Activated T-cell treated with anti-CD3 and anti-CD28 coated beads for 4 hours (primary cell): ENCODE results near the gene RBM33.

Source experiments
- DNase-seq: peaks from one replicate; pipeline ENCODE4 v3.0.0-alpha.2; 2020

RBM33 gene

DNA sequence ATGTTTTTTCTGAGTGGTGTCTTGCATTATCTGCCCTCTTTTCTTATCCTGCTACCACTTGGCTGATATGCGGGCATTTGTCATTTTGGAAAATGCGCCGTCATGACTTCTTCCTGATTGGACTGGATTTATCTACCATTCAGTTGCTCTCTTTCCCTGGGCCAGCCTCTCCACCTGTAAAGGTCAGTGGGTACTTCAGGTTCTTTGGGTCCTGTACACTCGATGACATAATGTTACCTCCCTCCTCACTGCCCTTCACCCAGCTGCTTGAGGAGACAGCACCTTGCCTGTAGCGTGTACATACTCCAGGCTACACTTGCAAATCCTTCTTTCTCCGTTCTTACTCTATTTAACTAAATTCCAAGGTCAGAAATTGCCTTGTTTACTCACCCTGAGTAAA, 83.7 kb downstream of the RBM33 start:
- DNase-seq = no peak

DNA sequence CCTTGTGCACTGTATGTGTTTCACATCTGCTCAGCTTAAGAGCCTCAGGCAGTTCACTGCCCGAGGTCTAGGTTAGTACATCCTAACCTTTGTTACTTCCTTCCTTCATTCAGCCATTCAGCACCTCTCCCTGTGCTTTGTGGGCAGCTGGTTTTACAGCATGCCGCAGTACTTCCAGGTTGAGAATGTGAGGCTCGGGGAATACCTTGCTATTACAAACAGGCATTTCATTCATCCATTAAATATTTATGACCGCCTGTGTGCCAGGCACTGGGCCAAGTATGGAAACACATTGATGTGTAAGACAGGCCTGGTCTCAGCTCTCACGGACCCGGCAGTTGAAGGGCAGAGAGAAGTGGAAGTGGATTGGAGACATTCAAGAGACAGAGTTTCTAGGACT, 85.4 kb downstream of the RBM33 start:
- DNase-seq = no peak

DNA sequence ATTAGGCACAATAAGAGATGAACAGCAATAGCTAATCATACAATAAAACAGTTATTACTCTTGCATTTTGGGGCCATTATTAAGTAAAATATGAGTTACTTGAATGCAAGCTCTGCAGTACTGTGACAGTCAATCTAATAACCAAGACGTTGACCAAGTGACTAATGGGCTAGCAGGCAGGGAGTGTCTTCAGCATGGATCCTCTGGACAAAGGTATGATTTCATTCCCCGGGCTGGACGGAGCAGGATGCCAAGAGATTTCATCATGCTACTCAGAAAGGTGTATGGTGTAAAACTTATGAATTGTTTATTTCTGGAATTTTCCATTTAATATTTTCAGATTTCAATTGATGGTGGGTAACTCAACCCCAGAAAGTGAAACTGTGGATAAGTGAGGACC, 86.9 kb downstream of the RBM33 start:
- no peak for DNase-seq

DNA sequence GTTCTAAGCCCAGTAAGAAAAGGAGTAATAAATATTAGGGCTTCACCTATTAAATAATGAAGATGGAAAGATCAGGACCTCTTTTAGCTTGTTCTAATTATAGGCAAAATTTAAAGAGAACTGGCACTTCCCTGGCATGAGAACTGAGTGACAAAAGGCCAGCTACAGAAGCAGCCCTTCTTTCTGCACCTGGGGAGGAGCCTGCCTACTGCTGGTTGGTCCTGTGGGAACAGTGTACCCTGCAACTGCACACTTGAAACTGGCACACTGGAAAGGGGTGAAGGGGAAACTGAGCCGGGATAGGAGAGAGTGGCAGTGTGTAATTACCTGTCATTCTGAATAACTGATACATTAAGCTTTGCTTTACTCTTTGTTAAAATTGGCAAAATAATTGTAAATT, 87.4 kb downstream of the RBM33 start:
- no peak for DNase-seq

DNA sequence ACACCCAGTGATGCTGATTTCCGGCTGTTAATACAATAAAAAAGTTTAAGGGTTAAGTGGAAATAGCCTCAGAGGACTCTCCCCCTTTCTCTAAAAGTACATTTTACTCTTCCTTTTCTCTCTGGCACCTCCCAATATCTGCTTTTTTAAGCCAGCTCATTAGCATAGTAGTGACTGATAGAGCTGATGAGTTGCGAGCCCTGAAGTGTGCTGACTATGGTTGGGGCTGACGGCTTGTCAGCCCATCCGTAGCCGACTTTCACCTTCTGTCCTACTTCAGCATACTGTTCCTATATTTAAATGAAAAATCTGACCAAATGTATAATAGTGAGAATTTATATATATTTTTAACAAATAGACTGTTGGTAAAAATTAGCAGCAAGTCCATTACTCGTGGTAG, 87.8 kb downstream of the RBM33 start:
- no peak for DNase-seq

DNA sequence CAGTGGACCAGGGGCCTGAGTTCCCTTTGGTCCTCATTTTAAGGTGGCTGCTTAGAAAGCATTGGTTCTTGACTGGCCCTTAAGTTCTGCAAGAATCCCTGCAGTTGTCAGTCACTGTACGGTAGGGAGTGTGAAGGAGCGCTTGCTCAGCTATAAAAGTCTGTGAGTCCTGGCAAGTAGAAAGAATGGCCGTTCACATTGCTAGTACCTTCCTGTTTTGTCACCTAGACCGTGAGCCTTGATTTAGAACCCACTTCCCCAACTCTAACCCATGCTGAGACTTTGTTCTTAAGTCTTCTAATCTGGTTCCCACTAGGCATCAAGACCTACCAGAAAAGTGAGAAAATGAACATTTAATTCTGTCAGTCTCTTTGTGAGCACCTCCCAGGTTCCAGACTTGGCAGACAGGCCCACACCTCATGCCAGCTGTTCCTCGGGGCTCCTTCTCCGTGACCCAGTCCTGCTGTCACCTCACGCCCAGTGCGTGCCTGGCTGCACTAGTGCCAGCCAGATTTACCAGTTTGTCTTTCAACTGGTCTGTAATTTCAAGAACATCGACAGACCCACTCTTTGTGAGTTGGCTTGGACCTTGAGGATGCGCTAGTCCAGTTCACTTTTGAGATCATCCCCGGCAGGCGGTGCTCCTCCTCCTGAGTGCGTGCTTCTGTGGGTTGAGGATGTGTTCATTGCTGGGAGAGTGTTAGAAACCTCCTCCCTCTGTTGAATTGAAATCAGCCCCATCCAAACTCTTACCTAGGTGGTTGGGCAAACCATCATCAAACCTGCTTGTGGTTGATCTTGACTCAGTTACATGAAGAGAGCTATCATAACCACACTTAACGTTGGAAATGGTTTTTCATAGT, 89.4 kb downstream of the RBM33 start:
- no peak for DNase-seq

DNA sequence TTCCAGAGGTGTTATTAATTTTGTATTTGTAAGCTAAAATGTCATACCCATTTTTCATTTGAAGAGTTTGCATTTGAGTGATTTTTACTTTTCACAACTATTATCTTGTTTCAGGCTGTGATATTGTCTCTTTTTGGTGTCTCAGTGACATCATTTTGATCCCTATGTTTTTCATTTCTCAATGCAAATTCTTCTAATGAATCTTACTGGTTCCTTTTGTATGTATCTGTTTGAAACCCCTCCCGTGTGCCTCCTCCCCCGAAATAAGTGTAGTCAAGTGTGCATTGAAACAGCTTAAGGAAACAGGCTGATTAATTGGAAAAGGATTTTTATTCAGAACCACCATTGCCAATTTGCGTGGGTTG, 90.0 kb downstream of the RBM33 start:
- no peak for DNase-seq

DNA sequence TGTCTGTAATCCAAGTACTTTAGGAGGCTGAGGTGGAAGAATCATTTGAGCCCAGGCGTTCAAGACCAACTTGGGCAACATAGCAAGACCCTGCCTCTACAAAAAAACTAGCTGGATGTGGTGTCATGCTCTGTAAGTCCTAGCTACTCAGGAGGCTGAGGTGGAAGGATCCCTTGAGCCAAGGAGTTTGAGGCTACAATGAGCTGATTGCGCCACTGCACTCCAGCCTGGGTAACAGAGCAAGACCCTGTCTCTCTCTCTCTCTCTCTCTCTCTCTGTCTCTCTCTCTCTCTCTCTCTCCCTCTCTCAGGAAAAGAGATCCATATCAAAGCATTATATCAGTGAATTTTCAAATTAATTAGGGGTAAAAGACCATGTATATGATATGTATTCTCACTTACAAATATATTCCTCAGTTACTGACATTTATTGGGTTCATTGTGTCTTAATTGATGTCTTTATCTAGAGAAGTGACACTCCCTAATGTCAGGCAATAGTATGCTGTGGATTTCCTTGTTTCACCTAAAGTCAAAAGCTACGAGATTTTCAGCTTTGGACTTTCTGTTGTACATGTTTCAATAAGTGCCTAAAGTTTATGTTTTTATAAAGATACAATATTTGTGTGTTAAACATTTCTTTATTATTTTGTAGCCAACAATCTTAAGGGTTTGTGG, 91.1 kb downstream of the RBM33 start:
- DNase-seq = no peak

DNA sequence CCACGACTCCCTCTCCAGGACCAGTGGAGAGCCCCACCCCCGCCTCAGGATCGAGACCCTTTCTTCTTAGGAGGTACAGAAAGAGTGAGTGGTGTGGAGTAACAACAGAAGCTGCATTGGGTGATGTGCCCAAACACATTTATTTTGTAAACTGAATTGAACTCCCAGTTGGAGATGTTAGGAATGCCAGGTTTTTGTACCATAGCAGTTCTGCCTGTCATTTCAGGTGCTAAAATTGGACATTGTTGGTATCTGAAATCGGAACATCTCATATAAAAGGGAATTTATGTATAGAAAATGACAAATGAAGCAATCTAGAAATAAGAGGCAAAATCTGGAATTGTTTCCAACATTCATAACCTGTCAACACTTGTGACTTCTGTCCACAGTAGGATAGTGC, 93.1 kb downstream of the RBM33 start:
- no peak for DNase-seq

DNA sequence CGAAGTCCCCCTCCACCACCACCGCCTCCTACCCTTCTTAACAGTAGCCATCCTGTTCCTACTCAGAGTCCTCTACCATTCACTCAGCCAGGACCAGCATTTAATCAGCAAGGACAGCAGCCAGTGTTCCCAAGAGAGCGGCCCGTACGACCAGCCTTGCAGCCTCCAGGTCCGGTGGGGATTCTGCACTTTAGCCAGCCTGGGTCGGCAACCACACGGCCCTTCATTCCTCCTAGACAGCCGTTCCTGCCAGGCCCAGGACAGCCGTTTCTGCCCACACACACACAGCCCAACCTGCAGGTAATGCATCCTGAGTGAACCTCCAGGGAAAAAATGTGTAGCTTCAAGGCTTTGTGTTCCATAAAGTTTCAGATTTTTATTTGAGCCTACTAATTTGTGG, 93.6 kb downstream of the RBM33 start:
- DNase-seq = no peak

DNA sequence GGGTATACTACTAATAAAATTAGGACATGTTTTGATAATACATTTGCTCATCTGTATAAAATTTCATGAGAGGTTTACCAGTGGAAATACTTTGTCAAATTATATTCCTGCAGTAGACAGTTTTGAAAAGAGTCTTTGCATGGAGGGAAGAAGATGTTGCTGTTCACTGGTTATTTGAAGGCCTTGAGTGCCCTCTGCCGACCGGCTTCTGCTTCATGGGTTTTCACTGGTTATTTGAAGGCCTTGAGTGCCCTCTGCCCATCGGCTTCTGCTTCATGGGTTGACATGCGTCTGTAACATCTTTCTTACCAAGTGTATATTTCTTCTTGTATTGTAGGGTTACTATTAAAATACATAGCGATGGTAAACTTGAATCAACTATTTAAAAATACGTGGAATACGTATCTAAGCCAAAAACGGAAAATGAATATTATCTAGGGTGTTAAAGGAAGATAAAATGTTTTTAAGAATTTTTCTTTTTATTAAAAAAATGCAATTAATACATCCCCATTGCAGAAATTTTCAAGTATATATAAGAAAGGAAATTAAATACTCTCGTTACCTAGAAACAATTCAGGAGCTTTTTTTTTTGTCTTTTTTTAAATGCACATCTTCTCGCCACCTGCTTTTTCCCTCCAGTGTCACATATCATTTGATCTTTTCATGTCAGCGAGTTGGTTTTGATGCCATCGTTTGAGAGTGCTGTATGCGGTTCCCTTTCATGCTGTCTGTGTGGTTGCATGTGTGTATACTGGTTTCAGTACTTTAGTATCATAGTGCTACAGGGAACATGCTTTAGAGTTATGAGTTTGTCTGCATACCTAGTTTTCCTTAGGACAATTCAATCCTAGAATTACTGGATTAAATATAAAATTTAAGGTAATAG, 94.4 kb downstream of the RBM33 start:
- DNase-seq = peak; percentile 43

DNA sequence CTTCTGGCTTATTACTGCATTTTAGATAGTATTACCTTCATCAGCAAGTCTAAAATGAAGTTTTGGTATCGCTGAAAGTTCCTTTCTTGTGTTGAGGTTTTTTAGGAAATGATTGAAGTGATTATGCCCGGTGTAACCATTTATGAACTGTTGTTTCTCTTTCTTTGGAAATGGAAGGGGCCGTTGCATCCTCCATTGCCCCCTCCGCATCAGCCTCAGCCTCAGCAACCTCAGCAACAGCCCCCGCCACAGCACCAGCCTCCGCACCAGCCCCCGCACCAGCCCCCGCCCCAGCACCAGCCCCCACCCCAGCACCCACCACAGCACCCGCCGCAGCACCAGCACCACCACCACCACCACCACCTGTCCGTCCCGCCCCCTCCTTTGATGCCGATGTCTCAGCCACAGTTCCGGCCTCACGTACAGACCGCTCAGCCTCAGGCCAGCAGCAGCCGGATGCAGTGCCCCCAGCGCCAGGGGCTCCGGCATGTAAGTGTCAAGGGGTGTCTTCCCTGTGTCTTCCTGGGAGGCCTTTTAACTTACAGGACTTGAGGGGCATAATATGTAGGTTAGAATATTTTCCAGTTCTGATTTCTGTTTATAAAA, 95.2 kb downstream of the RBM33 start:
- no peak for DNase-seq

DNA sequence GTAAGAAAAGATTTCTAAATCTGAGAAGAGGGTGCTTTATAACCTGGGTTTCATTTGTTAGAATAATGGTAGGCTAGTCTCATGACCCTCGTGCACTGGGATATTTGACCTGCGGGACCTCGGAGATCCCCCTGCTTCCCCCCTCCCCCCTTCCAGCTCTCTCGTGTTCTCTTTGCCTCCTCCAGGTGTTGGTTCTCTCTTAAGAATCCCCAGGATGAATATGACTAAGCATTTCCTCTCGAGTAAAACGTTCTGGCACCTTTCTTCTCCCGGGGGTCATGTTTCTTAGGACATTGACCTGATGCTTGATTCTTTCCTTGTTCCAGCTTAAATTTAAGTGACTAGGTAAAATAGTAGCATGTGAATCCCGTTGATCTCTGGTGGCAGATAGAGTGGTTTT, 96.6 kb downstream of the RBM33 start:
- DNase-seq = no peak

DNA sequence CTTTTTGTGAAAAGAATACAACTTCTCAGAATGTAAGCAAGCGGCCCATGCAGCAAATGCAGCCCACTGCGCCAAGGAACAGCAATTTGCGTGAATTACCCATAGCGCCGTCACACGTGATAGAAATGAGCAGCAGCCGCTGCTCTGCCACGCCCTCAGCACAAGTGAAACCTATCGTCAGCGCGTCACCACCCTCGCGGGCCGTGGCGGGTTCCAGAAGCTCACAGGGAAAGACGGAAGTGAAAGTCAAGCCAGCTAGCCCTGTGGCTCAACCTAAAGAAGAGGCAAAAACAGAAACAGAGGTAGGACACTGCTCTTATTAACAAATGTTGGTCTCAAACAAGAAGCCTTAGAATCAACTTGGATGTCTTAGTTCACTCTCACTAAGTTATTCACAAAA, 97.3 kb downstream of the RBM33 start:
- no peak for DNase-seq

DNA sequence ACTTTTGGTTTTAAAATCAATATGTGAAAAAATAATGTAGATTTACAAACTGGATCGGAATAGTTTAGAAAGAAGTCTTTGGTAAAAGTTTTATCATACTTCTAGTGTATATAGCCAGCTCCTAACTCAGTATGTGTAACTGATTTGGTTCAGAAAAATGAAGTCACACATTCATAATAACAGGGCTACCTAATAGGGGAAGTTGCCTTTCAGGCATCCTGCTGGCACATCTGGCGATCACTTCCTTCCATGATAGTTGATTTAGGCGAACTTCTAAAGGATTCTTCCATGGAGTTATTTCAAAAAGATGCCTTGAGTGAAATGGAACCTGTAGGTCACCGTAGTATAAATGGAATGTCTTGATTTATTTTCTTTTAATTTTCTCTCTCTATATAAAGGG, 98.7 kb downstream of the RBM33 start:
- no peak for DNase-seq

DNA sequence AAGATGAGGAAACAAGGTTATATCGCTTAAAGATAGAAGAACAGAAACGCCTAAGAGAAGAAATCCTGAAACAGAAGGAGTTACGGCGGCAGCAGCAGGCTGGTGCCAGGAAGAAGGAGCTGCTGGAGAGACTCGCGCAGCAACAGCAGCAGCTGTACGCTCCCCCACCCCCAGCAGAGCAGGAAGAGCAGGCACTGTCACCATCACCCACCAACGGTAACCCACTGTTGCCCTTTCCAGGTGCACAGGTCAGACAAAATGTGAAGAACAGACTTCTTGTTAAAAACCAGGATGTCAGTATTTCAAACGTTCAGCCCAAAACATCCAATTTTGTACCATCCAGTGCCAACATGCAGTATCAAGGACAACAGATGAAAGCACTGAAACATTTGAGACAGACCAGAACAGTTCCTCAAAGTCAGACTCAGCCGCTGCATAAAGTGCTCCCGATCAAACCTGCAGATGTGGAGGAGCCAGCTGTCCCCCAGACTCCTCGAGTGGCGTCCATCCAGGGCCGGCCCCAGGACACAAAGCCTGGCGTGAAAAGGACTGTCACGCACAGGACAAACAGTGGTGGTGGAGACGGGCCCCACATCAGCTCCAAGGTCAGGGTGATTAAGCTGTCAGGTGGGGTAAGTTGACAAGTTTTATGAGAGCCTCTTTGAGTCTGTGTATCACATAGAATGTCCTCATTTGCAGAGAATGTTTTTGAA, 100.7 kb downstream of the RBM33 start:
- no peak for DNase-seq

DNA sequence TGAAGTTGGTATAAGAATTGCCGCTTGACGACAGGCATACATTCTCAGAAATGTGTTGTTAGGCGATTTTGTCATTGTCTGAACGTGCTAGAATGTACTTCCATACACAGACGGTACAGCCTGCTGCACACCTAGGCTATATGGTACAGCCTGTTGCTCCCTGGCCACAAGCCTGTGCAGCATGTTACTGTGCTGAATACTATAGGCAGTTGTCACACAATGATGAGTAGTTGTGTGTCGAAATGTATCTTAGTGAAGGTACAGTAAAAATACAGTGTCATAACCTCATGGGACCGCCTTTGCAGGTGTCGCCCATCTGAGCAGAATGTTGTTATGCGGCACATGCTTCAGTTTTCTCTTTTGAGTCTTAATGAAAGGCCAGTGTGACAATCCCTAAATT, 101.3 kb downstream of the RBM33 start:
- DNase-seq = no peak

DNA sequence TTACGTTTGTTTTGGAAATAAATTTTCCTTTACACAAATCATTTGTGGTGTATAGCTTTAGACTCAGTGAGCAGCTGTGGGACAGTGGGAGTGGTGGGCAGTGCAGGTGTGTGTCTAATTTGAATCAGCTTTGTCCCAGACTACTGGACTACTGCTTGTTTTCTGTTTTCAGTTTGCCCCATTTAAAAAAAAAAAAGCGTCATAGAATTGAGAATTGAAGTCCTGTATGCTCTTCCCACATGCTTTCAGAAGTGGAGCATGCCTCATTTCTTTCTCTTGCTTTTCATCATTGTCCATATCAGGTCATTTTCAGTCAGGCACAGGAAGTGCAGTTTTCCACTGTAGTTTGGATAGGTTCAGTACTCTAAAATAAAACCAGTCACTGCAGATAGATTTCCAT, 101.7 kb downstream of the RBM33 start:
- DNase-seq = no peak

DNA sequence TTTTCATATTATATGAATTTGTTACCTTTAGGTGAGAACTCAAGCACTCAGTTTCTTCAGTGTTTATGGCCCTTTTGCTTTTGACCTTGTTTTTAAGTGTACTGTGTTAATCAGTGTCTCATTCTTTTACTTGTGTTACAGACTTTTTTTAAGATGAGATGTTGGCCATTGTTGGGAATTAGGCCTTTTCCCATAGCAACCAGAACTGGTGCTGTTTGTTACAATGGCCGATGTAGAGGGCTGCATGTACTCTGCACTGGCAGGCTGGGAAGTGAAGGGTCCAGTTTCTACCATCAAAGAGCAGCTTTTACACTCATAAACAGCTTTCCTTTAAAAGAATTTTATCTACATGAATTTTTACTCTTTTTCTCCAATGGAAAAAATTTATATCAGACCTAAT, 102.7 kb downstream of the RBM33 start:
- DNase-seq = no peak

DNA sequence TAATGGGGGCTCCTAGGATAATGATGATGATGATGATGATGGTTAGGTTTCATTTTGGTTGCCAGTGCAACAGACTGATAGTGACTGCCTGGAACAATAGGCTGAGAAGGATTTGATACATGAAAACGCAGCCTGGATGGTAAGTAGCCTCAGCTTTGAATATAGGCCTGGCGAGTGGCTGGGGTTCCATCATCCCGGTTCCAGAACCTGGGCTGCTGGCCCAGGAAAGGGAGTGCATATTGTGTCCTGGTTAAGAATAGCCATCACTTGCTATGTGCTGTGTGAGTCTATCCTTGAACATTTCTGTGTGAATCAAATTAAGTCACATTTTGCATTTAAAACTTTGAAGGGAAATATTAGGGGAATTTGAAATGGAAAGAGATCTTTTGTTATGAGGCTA, 105.1 kb downstream of the RBM33 start:
- no peak for DNase-seq

DNA sequence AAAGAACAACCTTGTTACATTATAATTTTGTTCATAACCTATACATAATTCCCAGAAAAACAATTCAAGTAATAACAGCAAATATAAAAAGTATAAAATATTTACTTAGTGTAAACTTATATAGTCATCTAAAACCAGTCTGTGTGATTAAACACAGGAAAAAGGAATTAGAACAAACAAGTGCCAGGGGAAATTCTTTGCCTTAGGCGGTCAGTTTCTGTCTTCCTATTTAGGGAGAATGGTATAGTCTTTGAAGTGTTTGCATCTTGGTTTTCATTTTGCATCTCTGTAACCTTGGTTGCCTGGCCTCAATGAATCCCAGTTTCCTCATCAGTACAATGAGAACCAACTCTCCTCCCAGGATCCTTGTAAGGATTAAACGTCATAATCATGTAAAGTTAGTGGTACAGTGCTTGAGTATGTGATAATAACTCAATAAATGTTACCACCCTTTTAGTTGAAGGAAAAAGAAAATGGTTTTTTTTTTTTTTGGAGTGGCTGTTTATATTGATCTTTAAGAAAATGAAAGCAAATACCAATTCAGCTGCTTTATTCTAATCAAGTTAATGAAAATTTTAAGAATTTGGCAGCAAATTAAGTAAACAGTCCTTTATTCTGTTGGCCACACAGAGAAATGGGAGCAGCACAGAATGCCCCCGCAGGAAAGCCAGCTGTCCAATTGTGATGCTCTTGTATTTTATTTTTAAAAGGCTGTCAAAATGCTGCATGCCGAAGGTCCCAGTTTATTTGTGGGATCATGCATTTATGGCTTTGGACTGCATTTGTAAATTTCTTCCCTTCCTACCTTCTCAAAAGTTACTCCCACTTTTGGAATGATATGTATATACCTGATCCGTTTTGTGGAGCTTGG, 106.0 kb downstream of the RBM33 start:
- DNase-seq = no peak

DNA sequence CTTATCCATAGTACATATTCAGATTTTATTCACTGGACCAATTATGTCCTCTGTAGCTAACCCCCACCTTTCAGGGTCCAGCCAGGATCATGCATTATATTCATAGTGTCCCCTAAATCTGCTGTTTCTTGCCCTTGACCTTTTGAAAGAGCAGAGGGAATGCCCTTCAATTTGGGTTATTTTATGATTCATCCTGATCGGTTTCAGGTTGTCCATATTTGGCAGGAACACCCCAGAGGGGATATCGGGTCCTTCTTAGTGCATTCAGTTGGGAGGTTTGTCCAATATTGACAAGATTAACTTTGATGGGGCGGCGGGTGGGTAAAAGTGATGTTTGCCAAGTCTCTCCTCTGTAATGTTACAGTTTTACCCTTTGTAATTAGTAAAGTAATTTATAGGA, 106.9 kb downstream of the RBM33 start:
- DNase-seq = no peak
